ENCODE data around the gene PCBP3.

Gene PCBP3

GRCh38 chr21:45909238-45909988, 265.9 kb downstream of the PCBP3 start:
- no peak for DNase-seq (ENCODE audit: low read depth in 2 of 2)

- DNase-seq (ENCODE audit: low read depth in 2 of 2), result no peak
Measured at GRCh38 chr21:45910155-45910547, 266.6 kb downstream of the PCBP3 start.

- no peak for DNase-seq (ENCODE audit: low read depth in 2 of 2)
Measured at GRCh38 chr21:45910548-45911221, 267.2 kb downstream of the PCBP3 start.

- no peak for DNase-seq (ENCODE audit: low read depth in 2 of 2)
Measured at GRCh38 chr21:45911806-45912325, 268.3 kb downstream of the PCBP3 start.

GRCh38 chr21:45912611-45913417, 269.3 kb downstream of the PCBP3 start:
- DNase-seq (ENCODE audit: low read depth in 2 of 2), result no peak

GRCh38 chr21:45913418-45913765, 269.9 kb downstream of the PCBP3 start:
- DNase-seq (ENCODE audit: low read depth in 2 of 2), result no peak

GRCh38 chr21:45913886-45914285, 270.4 kb downstream of the PCBP3 start:
- no peak for DNase-seq (ENCODE audit: low read depth in 2 of 2)

GRCh38 chr21:45914321-45914845, 270.9 kb downstream of the PCBP3 start:
- DNase-seq (ENCODE audit: low read depth in 2 of 2), result no peak

GRCh38 chr21:45916011-45916840, 272.7 kb downstream of the PCBP3 start:
- no peak for DNase-seq (ENCODE audit: low read depth in 2 of 2)

GRCh38 chr21:45917241-45917640, 273.7 kb downstream of the PCBP3 start:
- no peak for DNase-seq (ENCODE audit: low read depth in 2 of 2)

- no peak for DNase-seq (ENCODE audit: low read depth in 2 of 2)
Measured at GRCh38 chr21:45918011-45918410, 274.5 kb downstream of the PCBP3 start.

- no peak for DNase-seq (ENCODE audit: low read depth in 2 of 2)
Measured at GRCh38 chr21:45918835-45919447, 275.4 kb downstream of the PCBP3 start.

- DNase-seq (ENCODE audit: low read depth in 2 of 2), result no peak
Measured at GRCh38 chr21:45919593-45919992, 276.1 kb downstream of the PCBP3 start.

GRCh38 chr21:45920824-45921600, 277.5 kb downstream of the PCBP3 start:
- no peak for DNase-seq (ENCODE audit: low read depth in 2 of 2)

GRCh38 chr21:45921917-45922316, 278.4 kb downstream of the PCBP3 start:
- no peak for DNase-seq (ENCODE audit: low read depth in 2 of 2)

GRCh38 chr21:45922648-45923047, 279.1 kb downstream of the PCBP3 start:
- no peak for DNase-seq (ENCODE audit: low read depth in 2 of 2)

GRCh38 chr21:45923146-45923545, 279.6 kb downstream of the PCBP3 start:
- peak; percentile 12 to 49 for DNase-seq (ENCODE audit: low read depth in 2 of 2)

- DNase-seq (ENCODE audit: low read depth in 2 of 2), result no peak
Measured at GRCh38 chr21:45926281-45926680, 282.8 kb downstream of the PCBP3 start.

- no peak for DNase-seq (ENCODE audit: low read depth in 2 of 2)
Measured at GRCh38 chr21:45927032-45927431, 283.5 kb downstream of the PCBP3 start.
